LNCAP (cell line): ENCODE data around the gene SIGLEC9.

Experiments used
- CTCF ChIP-seq: fragments of 450-650 bp; IDR thresholded peaks from 2 replicates; pipeline ENCODE4 v1.5.1; 2017; ENCODE audit warnings: mild to moderate bottlenecking

The SIGLEC9 gene

DNA sequence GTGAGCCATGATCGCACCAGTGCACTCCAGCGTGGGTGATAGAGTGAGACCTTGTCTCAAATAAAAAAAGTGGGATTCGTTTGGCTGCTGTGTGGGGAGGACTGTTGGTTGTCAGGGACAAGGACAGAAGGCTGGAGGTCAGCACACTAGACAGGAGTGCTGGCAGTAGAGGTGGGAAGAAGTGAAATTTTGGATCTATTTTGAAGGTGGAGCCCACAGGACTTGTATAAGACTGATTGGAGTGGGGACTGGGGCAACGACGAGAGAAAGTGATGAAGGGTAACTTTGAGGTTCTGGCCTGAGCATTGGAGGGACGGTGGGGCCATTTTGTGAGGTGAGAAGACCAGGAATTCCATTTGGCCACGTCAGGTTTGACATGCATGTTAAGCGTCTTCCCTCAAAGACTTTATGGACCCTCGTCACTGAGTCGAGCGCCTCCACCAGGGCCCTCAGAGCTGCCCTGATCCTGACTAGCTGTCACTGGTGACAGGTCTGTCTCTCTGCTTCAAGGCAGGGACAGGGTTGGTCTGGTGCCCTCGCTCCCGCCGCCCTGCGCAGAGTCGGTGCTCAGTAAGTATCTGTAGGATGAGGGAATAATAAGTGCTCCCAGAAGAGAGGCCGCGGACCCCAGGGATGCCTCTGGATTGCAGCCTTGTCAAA, 17.2 kb upstream of the SIGLEC9 start:
- no peak; the same call in 1 of the 2 replicates for TF ChIP-seq CTCF

DNA sequence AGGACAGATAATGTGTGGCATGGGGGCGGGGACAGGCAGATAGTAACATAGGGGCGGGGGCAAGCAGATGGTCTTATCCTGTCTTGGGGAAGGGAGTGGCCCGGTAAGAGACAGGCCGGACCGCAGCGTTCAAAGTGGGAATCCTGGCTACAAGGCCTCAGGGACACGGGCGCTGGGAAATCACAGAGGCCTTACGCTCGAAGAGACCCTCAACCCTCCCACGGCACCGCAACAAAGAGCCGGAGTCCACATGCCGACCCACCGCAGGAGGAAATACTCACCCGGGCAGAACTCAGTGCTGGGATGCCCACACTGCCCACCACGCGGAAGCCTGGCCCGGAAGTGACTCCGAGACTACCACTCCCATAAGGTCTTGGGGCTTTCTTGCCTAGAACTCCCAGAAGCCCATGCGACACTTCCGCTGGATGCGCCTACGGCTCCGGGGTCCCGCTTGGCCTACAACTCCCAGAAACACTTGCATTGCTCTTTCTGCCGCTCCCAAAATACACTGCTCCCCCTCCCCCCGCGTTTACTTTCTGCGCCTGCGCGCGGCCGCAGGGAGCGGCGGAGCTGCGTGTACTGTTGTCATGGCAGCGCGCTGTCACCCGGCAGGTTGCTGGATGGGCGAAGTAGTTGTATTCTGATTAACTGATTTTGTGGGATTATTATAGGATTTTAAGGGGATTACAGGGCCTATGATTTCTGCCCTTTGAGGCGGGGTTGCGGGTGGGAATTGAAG, 16.5 kb upstream of the SIGLEC9 start, which contains the start of gene CTU1:
TSS of gene CTU1 (minus strand) at position 344 of the 739 bp plus-strand sequence. CDS start 3,840 bp downstream, outside the sequence.
- no peak for TF ChIP-seq CTCF

- no peak for TF ChIP-seq CTCF
These were observed 15.9 kb upstream of the SIGLEC9 start for GRCh38 chr19:51108805-51109146.

- no peak for TF ChIP-seq CTCF
These were observed 14.1 kb upstream of the SIGLEC9 start for GRCh38 chr19:51110666-51110971.

DNA sequence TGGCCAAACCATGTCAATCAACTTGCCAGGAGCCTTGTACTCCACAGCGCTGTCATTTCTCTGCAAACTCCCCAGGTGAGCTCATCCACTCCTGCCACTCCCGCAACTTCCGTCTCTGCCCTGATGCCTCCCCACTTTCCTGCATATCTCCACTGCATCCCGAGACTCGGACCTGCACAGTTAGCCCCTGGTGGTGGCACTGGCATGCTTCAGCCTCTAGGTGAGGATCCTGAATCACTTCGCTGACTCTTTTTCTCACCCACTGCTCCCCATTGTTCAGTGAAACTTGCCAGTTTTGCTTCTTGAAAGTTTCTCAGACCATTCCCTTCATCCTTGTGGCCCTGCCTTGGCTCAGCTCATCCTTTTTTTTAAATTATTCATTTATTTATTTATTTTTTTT, 13.1 kb upstream of the SIGLEC9 start:
- no peak for TF ChIP-seq CTCF

GRCh38 chr19:51114087-51114729, 10.5 kb upstream of the SIGLEC9 start:
- TF ChIP-seq CTCF: no peak

- TF ChIP-seq CTCF: no peak
These were observed 7.9 kb upstream of the SIGLEC9 start for GRCh38 chr19:51116736-51117286.
